Measurements from ENCODE around the gene SIK2. TPM values are rescaled to one million over a fixed set of nuclear protein-coding genes. Genes with fewer than 3 reads are reported as not detected.
A peak's percentile ranks its signal among the peaks of the same experiment; 100 is the strongest.

The SIK2 gene
- total RNA-seq, 4 donors from 2014 or later = 6.1 to 24.3 (median 9.5) TPM

GRCh38 chr11:111745719-111746504 is 143.7 kb downstream of the SIK2 start:
- TF ChIP-seq CTCF (IDR thresholded peaks at IDR 0.05) (no peak), POLR2A (IDR thresholded peaks at IDR 0.05) (no peak)
- H3K4me3 ChIP-seq = no peak overlapping the region
- DNase-seq = no peak
- peak overlapping the region in 2 of 4 donors; percentile 25 to 36 for H3K27ac ChIP-seq
- peaks cover 0 to 100% (median 10%) of the 10 kb centered on the region in 3 donors for H3K36me3 ChIP-seq
- 91 to 92% methylated on average over 6 of the region's 6 CpGs for WGBS, 2 donors
- no peaks in the 10 kb centered on the region for H3K27me3 ChIP-seq
- intact Hi-C loops (cut with DNase I) = no loop called here
- H3K4me1 ChIP-seq = peaks cover 0 to 13% (median 0%) of the 10 kb centered on the region in 3 donors
- no peaks in the 10 kb centered on the region for H3K9me3 ChIP-seq

- H3K36me3 ChIP-seq = peaks cover 0 to 100% (median 14%) of the 10 kb centered on the region in 3 donors
- H3K27me3 ChIP-seq = no peaks in the 10 kb centered on the region
- 70 to 81% methylated on average over 7 of the region's 7 CpGs for WGBS, 2 donors
- no peaks in the 10 kb centered on the region for H3K9me3 ChIP-seq
- no peak overlapping the region for H3K4me3 ChIP-seq
- intact Hi-C loops (cut with DNase I) = no loop called here
- TF ChIP-seq CTCF (IDR thresholded peaks at IDR 0.05) = no peak
- TF ChIP-seq POLR2A (IDR thresholded peaks at IDR 0.05) = no peak
- DNase-seq = no peak
- no peak overlapping the region for H3K27ac ChIP-seq
- H3K4me1 ChIP-seq = peaks cover 0 to 13% (median 0%) of the 10 kb centered on the region in 3 donors
These were observed 146.0 kb downstream of the SIK2 start for GRCh38 chr11:111748035-111748804.

DNA sequence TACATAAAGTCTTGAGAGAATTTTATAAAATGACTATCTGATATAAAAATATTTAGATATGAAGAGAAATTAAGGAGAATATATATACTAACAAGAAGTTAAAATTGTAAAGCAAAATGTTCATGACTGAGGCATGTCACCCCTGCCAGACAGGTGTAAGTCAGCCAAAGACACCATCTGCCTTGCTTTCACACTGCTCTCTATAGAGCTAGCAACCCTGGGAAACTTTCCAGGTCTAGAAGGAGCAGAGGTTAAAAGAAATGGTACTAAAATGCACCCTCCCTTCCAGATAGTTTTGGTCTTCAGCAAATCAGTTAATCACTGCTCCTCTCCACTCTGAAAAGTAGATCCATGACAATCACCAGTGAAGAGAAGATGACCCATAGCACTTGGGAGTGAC is 147.4 kb downstream of the SIK2 start:
- Histone ChIP-seq H3K4me3 (no peak overlapping the region), H3K27me3 (no peaks in the 10 kb centered on the region), H3K9me3 (no peaks in the 10 kb centered on the region), H3K4me1 (peaks cover 0 to 13% (median 0%) of the 10 kb centered on the region in 3 donors), H3K36me3 (peaks cover 0 to 100% (median 20%) of the 10 kb centered on the region in 3 donors), H3K27ac (no peak overlapping the region)
- intact Hi-C loops (cut with DNase I) = no loop called here
- DNase-seq = no peak
- TF ChIP-seq POLR2A (IDR thresholded peaks at IDR 0.05) (no peak), CTCF (IDR thresholded peaks at IDR 0.05) (no peak)

- intact Hi-C loops (cut with DNase I) = no loop called here
- peaks cover 0 to 100% (median 34%) of the 10 kb centered on the region in 3 donors for H3K36me3 ChIP-seq
- no peak for DNase-seq
- no peaks in the 10 kb centered on the region for H3K4me1 ChIP-seq
- no peak overlapping the region for H3K4me3 ChIP-seq
- no peaks in the 10 kb centered on the region for H3K9me3 ChIP-seq
- TF ChIP-seq CTCF (IDR thresholded peaks at IDR 0.05) (no peak), POLR2A (IDR thresholded peaks at IDR 0.05) (no peak)
- no peak overlapping the region for H3K27ac ChIP-seq
- H3K27me3 ChIP-seq = no peaks in the 10 kb centered on the region
- WGBS, 2 donors = 94% methylated on average over 6 of the region's 6 CpGs; no CpG with 5 or more reads in 1 of the 2 donors
These were observed 153.8 kb downstream of the SIK2 start for GRCh38 chr11:111756097-111756496.

GRCh38 chr11:111759376-111759775 is 157.1 kb downstream of the SIK2 start:
- Histone ChIP-seq H3K27ac (no peak overlapping the region), H3K4me1 (peaks cover 0 to 20% (median 0%) of the 10 kb centered on the region in 3 donors), H3K36me3 (peaks cover 0 to 100% (median 17%) of the 10 kb centered on the region in 3 donors), H3K4me3 (no peak overlapping the region), H3K27me3 (no peaks in the 10 kb centered on the region), H3K9me3 (no peaks in the 10 kb centered on the region)
- DNase-seq = no peak
- intact Hi-C loops (cut with DNase I) = no loop called here
- TF ChIP-seq CTCF (IDR thresholded peaks at IDR 0.05) = no peak
- TF ChIP-seq POLR2A (IDR thresholded peaks at IDR 0.05) = no peak

All from esophagus squamous epithelium (tissue), 5 donors.